Activated CD4-positive, alpha-beta T cell treated with anti-CD3 and anti-CD28 coated beads, Interleukin-2, amount 10 ng/mL, durations not matched to agents 24 days and 14 days (primary cell): ENCODE results near the gene SPAG7. TPM values are rescaled to one million over a fixed set of nuclear protein-coding genes. Genes with fewer than 3 reads are reported as not detected.

Experiments
- DNase-seq: peaks from one replicate; pipeline ENCODE4 v3.0.0; 2022
- H3K27ac Mint-ChIP-seq: one replicate; pipeline ENCODE4 v1.8.0; 2022; ENCODE audit warnings: mild to moderate bottlenecking, mixed read lengths
- H3K27me3 Mint-ChIP-seq: one replicate; pipeline ENCODE4 v1.8.0; 2022; ENCODE audit warnings: mixed read lengths
- H3K36me3 Mint-ChIP-seq: one replicate; pipeline ENCODE4 v1.8.0; 2022; ENCODE audit warnings: low read depth, mild to moderate bottlenecking, mixed read lengths
- H3K4me1 Mint-ChIP-seq: one replicate; pipeline ENCODE4 v1.8.0; 2021; ENCODE audit warnings: mixed read lengths
- H3K4me3 Mint-ChIP-seq: one replicate; pipeline ENCODE4 v1.8.0; 2022; ENCODE audit warnings: mild to moderate bottlenecking, moderate library complexity, mixed read lengths
- H3K9me3 Mint-ChIP-seq: one replicate; pipeline ENCODE4 v1.8.0; 2021; ENCODE audit warnings: mixed read lengths
- intact Hi-C: fragments of 100-400 bp; cut with micrococcal nuclease; formaldehyde crosslinking; loops from one replicate; pipeline ENCODE4 v1.15.1; 2023
- total RNA-seq: library from RNA; stranded (reverse); gene quantifications from 2 replicates; pipeline ENCODE4 v1.2.3, GENCODE V29; 2022

Gene SPAG7
- total RNA-seq, 1 donor from 2014 or later: 58.7 TPM

DNA sequence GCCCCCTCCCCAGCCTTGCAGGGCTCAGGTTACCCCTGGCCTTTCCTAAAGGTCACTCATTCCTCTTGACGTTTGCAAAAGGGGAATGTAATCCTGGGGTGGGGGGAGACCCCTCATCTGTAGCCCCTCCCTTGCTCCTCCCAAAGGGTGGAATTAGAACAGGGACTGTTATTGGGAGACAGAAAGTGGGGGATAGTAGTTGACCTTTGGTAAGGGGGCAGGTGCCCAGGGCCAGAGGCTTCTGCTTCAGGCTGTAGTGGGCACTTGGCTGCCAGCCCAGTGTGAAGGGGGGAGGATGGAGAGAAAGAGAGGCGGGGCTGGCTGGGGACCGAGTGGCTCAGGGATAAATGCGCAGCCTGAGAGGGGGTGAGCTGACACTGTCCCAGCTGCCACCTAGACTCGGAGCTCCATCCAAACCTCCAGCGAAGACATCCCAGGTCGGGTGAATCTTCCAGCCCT, 16.8 kb downstream of the SPAG7 start, which contains the start of gene ENO3:
TSS of gene ENO3 (plus strand) at position 374 of the 459 bp plus-strand sequence. CDS start 711 bp downstream, outside the sequence.
- intact Hi-C loops: no loop called here
- no peaks in the 10 kb centered on the region for H3K27me3 Mint-ChIP-seq
- H3K36me3 Mint-ChIP-seq: peaks cover 24% of the 10 kb centered on the region
- H3K4me1 Mint-ChIP-seq: peaks cover 27% of the 10 kb centered on the region
- H3K4me3 Mint-ChIP-seq: peak within 1 kb of the TSS; percentile 95
- peak within 1 kb of the TSS; percentile 95 for H3K27ac Mint-ChIP-seq
- no peak for DNase-seq
- H3K9me3 Mint-ChIP-seq: no peaks in the 10 kb centered on the region

DNA sequence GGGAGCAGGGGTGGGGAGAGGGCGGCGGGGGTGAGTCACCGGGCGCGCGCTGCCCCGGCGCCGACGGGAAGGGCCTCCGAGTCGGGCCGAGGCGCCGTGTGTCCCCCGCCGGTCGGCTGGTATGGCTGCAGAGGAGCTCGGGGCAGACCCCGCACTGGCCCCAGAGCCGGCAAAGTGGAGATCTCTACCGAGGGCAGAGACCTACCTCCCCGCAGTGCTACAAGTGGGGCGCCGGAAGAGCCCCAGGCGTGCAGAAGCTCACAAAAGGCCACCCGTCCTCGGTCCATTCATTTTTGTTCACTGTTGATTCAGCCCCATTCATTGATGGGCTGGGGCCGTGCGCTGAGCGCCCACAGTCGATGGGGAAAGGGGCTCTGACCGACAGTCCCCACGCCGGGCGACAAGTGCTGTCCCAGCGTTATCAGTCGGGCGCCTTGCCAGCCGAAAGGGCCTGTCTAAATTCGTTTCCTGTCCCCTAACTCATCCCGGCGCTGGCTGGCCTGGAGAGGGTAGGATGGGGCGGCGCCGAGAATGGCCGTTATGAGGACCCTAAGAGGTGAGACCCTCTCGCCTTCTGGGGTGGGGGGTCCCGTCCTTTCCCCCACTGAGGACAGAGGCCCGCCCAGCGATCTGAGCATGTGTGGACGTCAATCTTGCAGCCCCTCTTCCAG, 17.4 kb downstream of the SPAG7 start:
- H3K4me3 Mint-ChIP-seq: peak overlapping the region; percentile 95
- intact Hi-C loops: no loop called here
- DNase-seq: no peak
- no peaks in the 10 kb centered on the region for H3K9me3 Mint-ChIP-seq
- peaks cover 32% of the 10 kb centered on the region for H3K4me1 Mint-ChIP-seq
- H3K27ac Mint-ChIP-seq: peak overlapping the region; percentile 95
- no peaks in the 10 kb centered on the region for H3K27me3 Mint-ChIP-seq
- peaks cover 29% of the 10 kb centered on the region for H3K36me3 Mint-ChIP-seq

DNA sequence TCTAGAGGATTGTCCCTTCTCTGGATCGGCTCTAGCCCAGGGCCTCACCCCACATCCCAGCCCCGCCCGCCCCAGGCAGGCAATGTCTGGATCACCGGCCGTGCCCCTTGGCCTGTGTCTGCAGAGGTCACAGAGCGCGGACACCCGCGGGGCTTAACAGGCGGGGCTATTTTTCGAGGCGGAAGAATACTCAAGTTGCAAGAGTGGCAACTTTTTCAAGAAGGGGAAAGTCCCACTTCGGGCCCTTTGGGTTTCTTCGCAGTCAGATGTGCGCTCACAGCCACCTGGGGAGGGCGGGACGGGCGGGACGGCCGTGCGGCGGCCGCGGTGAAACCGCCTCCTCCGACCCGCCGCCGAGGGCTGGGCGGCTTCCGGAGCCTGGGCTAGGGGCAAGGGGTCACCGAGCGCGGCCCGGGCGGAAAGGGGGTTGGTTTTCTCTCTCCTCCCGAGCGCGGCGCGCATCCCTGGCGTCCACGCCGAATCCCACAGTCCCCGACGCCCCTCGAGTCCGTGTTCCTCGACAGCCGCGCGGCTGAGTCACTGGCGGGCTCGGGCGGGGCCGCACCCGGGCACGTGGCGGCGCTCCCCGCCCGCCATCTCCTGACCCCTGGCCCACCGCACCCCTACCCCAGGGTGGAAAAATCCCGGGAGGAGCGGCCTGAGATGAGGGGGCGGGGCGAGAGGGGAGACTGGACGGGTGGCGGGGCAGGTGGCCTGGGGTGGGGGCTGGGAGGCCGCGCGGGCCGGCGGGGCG, 18.1 kb downstream of the SPAG7 start:
- intact Hi-C loops: loop anchor here (2.0 to 10.0 kb wide), 3 partner anchors 38 to 585 kb away; partner anchors contain the start of genes CAMTA2, INCA1, KIF1C and UBE2G1
- peaks cover 36% of the 10 kb centered on the region for H3K36me3 Mint-ChIP-seq
- H3K4me3 Mint-ChIP-seq: peak overlapping the region; percentile 95
- DNase-seq: peak; percentile 93
- H3K27ac Mint-ChIP-seq: peak overlapping the region; percentile 99
- H3K4me1 Mint-ChIP-seq: peaks cover 40% of the 10 kb centered on the region
- H3K27me3 Mint-ChIP-seq: no peaks in the 10 kb centered on the region
- no peaks in the 10 kb centered on the region for H3K9me3 Mint-ChIP-seq

DNA sequence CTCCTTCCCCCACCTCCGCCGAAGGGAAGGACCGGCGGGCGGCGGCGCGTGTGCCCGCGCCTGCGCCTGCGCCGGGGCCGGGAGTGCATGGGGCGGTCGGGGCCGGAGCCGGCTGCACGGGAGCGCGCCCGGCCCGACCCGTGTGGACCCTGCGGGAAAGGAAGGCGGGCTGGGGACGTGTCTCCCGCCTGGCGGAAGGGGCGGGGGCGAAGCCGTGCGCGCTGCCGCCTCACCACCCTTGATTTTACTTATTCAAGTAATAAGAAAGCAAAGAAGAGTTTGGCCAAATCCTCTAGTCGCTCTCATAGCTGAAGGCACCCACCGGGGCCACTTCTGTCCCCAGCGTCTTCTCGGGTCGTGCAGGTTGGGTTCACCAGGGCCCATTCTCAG, 18.7 kb downstream of the SPAG7 start:
- Mint-ChIP-seq H3K4me3 (peak overlapping the region; percentile 95), H3K36me3 (peaks cover 40% of the 10 kb centered on the region), H3K27me3 (no peaks in the 10 kb centered on the region), H3K27ac (peak overlapping the region; percentile 99), H3K9me3 (no peaks in the 10 kb centered on the region), H3K4me1 (peaks cover 44% of the 10 kb centered on the region)
- DNase-seq: peak; percentile 94
- intact Hi-C loops: loop anchor here (1.0 to 10.0 kb wide), 5 partner anchors 9 to 584 kb away; partner anchors contain the start of genes CAMTA2, INCA1, KIF1C and RNF167

DNA sequence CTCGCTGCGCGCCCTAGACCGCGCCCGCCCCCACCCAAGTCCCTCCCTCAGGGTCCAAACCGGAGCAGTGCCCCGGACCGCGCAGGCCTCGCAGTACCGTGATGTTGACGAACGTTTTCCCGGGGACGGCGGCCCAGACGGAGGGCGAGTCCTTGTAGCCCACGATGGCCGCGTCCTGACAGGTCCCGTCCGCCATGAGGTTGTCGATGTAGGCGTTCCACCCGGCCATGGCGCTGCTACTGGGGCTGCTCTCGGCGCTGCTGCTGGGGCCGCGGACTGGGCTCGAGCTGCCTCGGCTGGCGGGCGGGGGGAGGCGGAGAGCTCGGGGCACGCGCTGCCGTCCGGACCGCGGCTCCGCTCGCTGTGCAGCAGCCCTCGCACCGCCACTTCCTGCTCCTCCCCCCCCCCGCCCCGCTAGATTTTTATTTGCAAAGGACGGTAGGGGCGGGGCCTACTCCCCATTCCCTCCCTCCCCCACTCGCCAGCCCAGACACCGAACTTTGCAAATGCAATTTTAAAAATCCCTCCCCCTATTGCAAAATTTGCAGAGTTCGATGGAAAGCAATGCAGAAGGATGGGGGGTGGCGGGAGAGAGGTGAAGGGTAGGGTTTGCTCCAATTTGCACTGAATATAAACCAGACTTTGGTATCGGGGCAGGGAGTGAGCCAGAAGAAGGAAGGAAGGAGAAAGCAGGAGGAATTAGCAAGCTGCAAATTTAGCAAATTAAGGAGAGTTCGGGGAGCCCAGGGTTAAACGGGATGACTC, 19.3 kb downstream of the SPAG7 start, which contains the start of gene PFN1:
TSS of gene PFN1 (minus strand) at position 365 of the 765 bp plus-strand sequence. CDS start at position 229, 136 bp downstream.
- H3K4me1 Mint-ChIP-seq: peaks cover 46% of the 10 kb centered on the region
- H3K27ac Mint-ChIP-seq: peak within 1 kb of the TSS; percentile 99
- intact Hi-C loops: loop anchor here (1.0 to 10.0 kb wide), 5 partner anchors 8 to 584 kb away; partner anchors contain the start of genes CAMTA2, INCA1, KIF1C and RNF167
- no peaks in the 10 kb centered on the region for H3K27me3 Mint-ChIP-seq
- H3K4me3 Mint-ChIP-seq: peak within 1 kb of the TSS; percentile 95
- peak; percentile 95 for DNase-seq
- peaks cover 42% of the 10 kb centered on the region for H3K36me3 Mint-ChIP-seq
- H3K9me3 Mint-ChIP-seq: no peaks in the 10 kb centered on the region

DNA sequence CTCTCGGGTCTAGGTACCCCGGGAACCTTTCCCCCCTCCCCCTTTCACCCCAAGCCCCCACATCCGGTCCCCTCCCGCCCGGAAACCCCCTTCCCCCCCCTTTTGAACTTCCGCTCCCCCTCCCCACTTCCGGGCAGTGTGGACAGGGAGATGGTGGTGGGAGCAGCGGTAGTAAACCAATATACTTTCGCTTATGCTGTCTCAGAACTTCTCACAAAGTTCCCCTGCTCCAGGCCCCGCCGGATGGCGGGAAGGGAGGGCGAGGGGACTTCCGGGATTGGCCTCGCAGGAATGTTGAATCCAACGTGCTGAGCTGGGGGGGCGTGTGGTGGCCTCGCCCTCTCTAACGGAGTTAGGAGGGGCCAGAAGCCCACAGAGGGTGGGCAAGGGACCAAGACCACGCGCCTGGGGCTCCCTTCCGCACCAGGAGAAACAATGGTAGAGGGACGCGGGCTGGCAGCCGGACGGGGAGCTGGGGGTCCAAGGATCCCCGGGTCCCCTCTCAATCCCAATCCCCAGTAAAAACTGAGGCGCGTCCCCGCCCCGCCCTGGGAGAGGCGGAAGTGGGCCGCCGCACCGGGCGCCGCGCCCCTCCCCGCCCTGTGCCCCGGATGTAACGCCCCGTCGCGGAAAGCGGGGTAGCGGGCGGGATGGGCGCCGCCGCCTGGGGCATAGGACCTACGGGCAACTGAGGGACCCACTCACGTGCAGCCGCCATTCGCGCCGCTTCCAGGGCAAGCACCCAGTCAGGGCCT, 20.0 kb downstream of the SPAG7 start:
- H3K27ac Mint-ChIP-seq: peak overlapping the region; percentile 99
- peaks cover 49% of the 10 kb centered on the region for H3K36me3 Mint-ChIP-seq
- peak overlapping the region; percentile 95 for H3K4me3 Mint-ChIP-seq
- intact Hi-C loops: loop anchor here (1.0 to 10.0 kb wide), 5 partner anchors 7 to 583 kb away; partner anchors contain the start of genes CAMTA2, INCA1, KIF1C and RNF167
- no peaks in the 10 kb centered on the region for H3K27me3 Mint-ChIP-seq
- peak; percentile 93 for DNase-seq
- H3K9me3 Mint-ChIP-seq: no peaks in the 10 kb centered on the region
- peaks cover 53% of the 10 kb centered on the region for H3K4me1 Mint-ChIP-seq

DNA sequence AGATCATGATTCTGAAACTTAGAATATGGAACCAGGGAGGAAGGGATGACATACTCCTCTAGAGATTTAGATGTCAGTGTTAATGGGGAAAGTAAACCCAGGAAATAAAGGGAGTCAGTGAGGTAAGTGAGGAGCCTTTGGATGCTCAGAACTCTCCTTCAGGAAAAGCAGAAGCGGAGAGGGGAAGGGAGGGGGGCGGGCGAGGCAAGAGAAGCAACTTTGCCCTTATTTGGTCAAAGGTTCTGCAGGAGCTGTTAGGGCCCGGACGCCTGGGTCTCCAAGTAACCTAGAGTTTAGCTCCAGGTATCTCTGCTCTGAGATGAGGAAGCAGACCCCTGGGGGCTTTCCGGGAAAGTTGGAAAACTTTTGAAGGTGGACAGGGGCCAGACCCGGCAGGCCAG, 20.6 kb downstream of the SPAG7 start:
- peak overlapping the region; percentile 95 for H3K4me3 Mint-ChIP-seq
- H3K4me1 Mint-ChIP-seq: peaks cover 58% of the 10 kb centered on the region
- DNase-seq: no peak
- peaks cover 55% of the 10 kb centered on the region for H3K36me3 Mint-ChIP-seq
- intact Hi-C loops: loop anchor here (5.0 to 10.0 kb wide), 2 partner anchors 40 to 582 kb away; partner anchors contain the start of genes CAMTA2 and UBE2G1
- no peaks in the 10 kb centered on the region for H3K27me3 Mint-ChIP-seq
- peak overlapping the region; percentile 95 for H3K27ac Mint-ChIP-seq
- no peaks in the 10 kb centered on the region for H3K9me3 Mint-ChIP-seq

DNA sequence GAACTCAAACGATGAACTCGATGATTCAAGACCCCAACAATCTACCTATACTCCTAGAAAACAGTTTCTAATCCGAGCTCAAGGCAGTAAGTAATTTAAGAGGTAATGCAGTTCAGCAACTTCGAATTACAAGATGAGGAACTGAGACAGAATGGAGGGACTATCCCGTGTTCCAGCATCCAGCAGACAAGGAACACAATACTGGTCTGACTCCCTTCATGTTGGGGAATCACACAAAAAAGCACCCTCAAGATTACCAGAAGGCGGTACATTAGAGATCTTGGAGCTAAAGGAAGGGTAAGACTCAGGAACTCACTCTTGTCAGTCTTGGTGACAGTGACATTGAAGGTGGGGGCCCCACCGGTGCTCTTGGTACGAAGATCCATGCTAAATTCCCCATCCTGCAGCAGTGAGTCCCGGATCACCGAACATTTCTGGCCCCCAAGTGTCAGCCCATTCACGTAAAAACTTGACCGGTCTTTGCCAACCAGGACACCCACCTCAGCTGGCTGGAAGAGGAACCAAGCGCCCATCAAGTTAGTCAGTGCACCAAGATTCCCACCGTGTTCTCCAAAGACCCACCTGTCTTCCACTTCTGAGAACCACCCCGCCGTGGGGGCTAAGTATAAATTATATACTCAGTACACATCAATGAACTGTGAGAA, 21.2 kb downstream of the SPAG7 start:
- intact Hi-C loops: loop anchor here (5.0 to 10.0 kb wide), 2 partner anchors 41 to 582 kb away; partner anchors contain the start of genes CAMTA2 and UBE2G1
- H3K36me3 Mint-ChIP-seq: peaks cover 61% of the 10 kb centered on the region
- no peaks in the 10 kb centered on the region for H3K27me3 Mint-ChIP-seq
- peak overlapping the region; percentile 95 for H3K4me3 Mint-ChIP-seq
- H3K27ac Mint-ChIP-seq: peak overlapping the region; percentile 95
- H3K4me1 Mint-ChIP-seq: peaks cover 59% of the 10 kb centered on the region
- peak; percentile 71 for DNase-seq
- H3K9me3 Mint-ChIP-seq: no peaks in the 10 kb centered on the region

DNA sequence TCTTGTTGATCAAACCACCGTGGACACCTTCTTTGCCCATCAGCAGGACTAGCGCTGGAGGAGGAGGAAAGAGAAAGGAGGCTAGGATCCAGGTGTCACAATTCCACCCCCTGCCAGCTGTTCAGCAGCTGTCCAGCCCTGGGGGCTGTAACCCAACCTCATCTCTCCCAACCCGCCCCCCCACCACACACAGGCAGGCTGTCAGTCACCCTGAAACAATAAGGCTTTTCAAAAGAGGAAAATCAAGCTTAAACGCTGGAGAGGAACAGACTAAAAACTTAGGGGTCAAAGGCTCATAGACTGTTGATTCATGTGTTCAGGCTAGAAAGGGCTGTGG, 21.7 kb downstream of the SPAG7 start:
- DNase-seq: no peak
- peak overlapping the region; percentile 95 for H3K27ac Mint-ChIP-seq
- intact Hi-C loops: loop anchor here (1.0 to 10.0 kb wide), 4 partner anchors 41 to 581 kb away; partner anchors contain the start of genes ARRB2, CAMTA2 and UBE2G1
- H3K4me3 Mint-ChIP-seq: peak overlapping the region; percentile 95
- H3K36me3 Mint-ChIP-seq: peaks cover 66% of the 10 kb centered on the region
- H3K9me3 Mint-ChIP-seq: no peaks in the 10 kb centered on the region
- no peaks in the 10 kb centered on the region for H3K27me3 Mint-ChIP-seq
- H3K4me1 Mint-ChIP-seq: peaks cover 59% of the 10 kb centered on the region

DNA sequence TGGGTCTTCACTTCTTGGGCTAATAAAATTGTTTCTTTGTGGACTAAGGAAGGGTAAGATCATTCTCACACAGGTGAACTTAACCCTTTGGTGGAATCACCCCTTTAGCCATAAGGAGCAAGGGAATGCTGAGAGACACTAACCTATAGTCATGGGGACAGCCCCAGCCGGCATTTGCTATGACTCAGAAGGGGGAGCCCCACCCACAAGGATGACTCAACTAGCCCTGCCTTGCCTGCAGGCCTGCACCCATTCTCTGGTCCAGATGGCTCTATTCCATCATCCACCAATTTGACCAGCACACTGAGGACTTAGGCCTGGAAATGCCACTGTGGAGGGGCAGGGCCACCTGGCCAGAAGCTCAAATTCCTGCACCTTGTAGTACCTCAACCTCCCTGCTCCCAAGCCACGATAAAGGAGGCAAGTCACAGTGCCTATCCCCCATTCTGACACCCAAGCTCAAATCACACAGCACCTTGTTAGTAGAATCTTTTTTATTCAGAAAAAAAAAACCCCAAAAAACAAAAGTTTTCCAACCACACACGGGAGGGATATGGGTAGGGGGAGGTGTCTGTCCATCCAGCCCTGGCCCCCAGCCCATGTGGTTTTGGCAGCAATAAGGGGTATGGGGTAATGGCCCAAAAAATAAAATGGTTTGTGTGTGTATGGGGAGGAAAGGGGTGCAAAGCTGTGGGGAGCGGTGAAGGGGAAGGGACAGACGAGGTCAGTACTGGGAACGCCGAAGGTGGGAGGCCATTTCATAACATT, 22.3 kb downstream of the SPAG7 start:
- Mint-ChIP-seq H3K4me3 (peak overlapping the region; percentile 95), H3K36me3 (peaks cover 68% of the 10 kb centered on the region), H3K27ac (peak overlapping the region; percentile 95), H3K9me3 (no peaks in the 10 kb centered on the region), H3K27me3 (no peaks in the 10 kb centered on the region), H3K4me1 (peaks cover 54% of the 10 kb centered on the region)
- peak; percentile 94 for DNase-seq
- intact Hi-C loops: loop anchor here (1.0 to 10.0 kb wide), 4 partner anchors 42 to 581 kb away; partner anchors contain the start of genes ARRB2, CAMTA2 and UBE2G1

DNA sequence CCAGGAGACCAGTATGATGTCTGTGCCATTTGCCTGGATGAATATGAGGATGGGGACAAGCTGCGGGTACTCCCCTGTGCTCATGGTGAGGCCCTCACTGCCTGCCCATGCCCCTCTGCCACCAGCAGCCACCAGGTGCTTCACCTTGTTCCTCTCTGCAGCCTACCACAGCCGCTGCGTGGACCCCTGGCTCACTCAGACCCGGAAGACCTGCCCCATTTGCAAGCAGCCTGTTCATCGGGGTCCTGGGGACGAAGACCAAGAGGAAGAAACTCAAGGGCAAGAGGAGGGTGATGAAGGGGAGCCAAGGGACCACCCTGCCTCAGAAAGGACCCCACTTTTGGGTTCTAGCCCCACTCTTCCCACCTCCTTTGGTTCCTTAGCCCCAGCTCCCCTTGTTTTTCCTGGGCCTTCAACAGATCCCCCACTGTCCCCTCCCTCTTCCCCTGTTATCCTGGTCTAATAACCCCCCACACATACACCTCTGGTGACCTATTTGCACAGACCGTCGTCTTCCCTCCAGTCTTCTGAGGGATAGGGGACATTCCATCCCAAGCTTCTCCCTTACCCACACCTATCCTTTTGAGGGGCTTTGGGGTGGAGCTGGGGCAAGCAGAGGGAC, 23.0 kb downstream of the SPAG7 start:
- H3K36me3 Mint-ChIP-seq: peaks cover 72% of the 10 kb centered on the region
- intact Hi-C loops: loop anchor here (1.0 to 10.0 kb wide), 4 partner anchors 43 to 580 kb away; partner anchors contain the start of genes ARRB2, CAMTA2 and UBE2G1
- H3K27me3 Mint-ChIP-seq: no peaks in the 10 kb centered on the region
- DNase-seq: peak; percentile 77
- no peaks in the 10 kb centered on the region for H3K9me3 Mint-ChIP-seq
- peak overlapping the region; percentile 95 for H3K4me3 Mint-ChIP-seq
- H3K4me1 Mint-ChIP-seq: peaks cover 52% of the 10 kb centered on the region
- peak overlapping the region; percentile 95 for H3K27ac Mint-ChIP-seq
